ENCODE results near the gene TNNC1. TPM values are rescaled to one million over a fixed set of nuclear protein-coding genes. Genes with fewer than 3 reads are reported as not detected.

The TNNC1 gene
- total and polyA plus RNA-seq, 2 experiments from 2014 or later, result 1,875 to 3,313 TPM

GRCh38 chr3:52468336-52468735 lies 14.5 kb upstream of the TNNC1 start:
- H3K36me3 ChIP-seq, result peaks cover 16% of the 10 kb centered on the region
- TF ChIP-seq CTCF (IDR thresholded peaks at IDR 0.05; ENCODE audit: low read depth, low read length), result no peak

GRCh38 chr3:52463416-52463815 lies 9.6 kb upstream of the TNNC1 start:
- Histone ChIP-seq H3K4me1 (ENCODE audit: low read depth) (peaks cover 9% of the 10 kb centered on the region), H3K36me3 (peaks cover 47% of the 10 kb centered on the region), H3K27ac (no peak overlapping the region), H3K27me3 (no peaks in the 10 kb centered on the region), H3K9me3 (ENCODE audit: low read depth) (no peaks in the 10 kb centered on the region), H3K4me3 (no peak overlapping the region)
- no peak for DNase-seq (ENCODE audit: low read depth in 1 of 2, low spot score in 1 of 2)
- TF ChIP-seq CTCF (IDR thresholded peaks at IDR 0.05; ENCODE audit: low read depth, low read length), result no peak

More at GRCh38 chr3:52468336-52468735, 14.5 kb upstream of the TNNC1 start:
- Histone ChIP-seq H3K9me3 (ENCODE audit: low read depth) (no peaks in the 10 kb centered on the region), H3K4me1 (ENCODE audit: low read depth) (peaks cover 17% of the 10 kb centered on the region), H3K27me3 (no peaks in the 10 kb centered on the region), H3K4me3 (no peak overlapping the region), H3K27ac (peak overlapping the region; percentile 78)
- peak in 1 of 2 donors; percentile 58 for DNase-seq (ENCODE audit: low read depth in 1 of 2, low spot score in 1 of 2)

- no peaks in the 10 kb centered on the region for H3K27me3 ChIP-seq
- no peak overlapping the region for H3K4me3 ChIP-seq
- peaks cover 57% of the 10 kb centered on the region for H3K36me3 ChIP-seq
- H3K9me3 ChIP-seq (ENCODE audit: low read depth), result no peaks in the 10 kb centered on the region
- DNase-seq (ENCODE audit: low read depth in 1 of 2, low spot score in 1 of 2), result no peak
- TF ChIP-seq CTCF (IDR thresholded peaks at IDR 0.05; ENCODE audit: low read depth, low read length), result no peak
- H3K27ac ChIP-seq, result no peak overlapping the region
- peaks cover 11% of the 10 kb centered on the region for H3K4me1 ChIP-seq (ENCODE audit: low read depth)
These were observed 8.0 kb upstream of the TNNC1 start for GRCh38 chr3:52461874-52462273.

GRCh38 chr3:52458770-52459545 lies 5.1 kb upstream of the TNNC1 start:
- Histone ChIP-seq H3K4me3 (no peak overlapping the region), H3K4me1 (ENCODE audit: low read depth) (peaks cover 24% of the 10 kb centered on the region), H3K36me3 (peaks cover 54% of the 10 kb centered on the region), H3K27ac (no peak overlapping the region), H3K27me3 (no peaks in the 10 kb centered on the region), H3K9me3 (ENCODE audit: low read depth) (no peaks in the 10 kb centered on the region)
- no peak for TF ChIP-seq CTCF (IDR thresholded peaks at IDR 0.05; ENCODE audit: low read depth, low read length)
- DNase-seq (ENCODE audit: low read depth in 1 of 2, low spot score in 1 of 2), result no peak

GRCh38 chr3:52458031-52458760 lies 4.4 kb upstream of the TNNC1 start:
- DNase-seq (ENCODE audit: low read depth in 1 of 2, low spot score in 1 of 2), result no peak
- Histone ChIP-seq H3K4me3 (no peak overlapping the region), H3K9me3 (ENCODE audit: low read depth) (no peaks in the 10 kb centered on the region), H3K27ac (no peak overlapping the region), H3K27me3 (no peaks in the 10 kb centered on the region), H3K36me3 (peaks cover 51% of the 10 kb centered on the region), H3K4me1 (ENCODE audit: low read depth) (peaks cover 24% of the 10 kb centered on the region)
- no peak for TF ChIP-seq CTCF (IDR thresholded peaks at IDR 0.05; ENCODE audit: low read depth, low read length)

Data from cardiac muscle cell (in vitro differentiated cells and primary cell).